GM19043 (cell line): ENCODE measurements around the gene ARL3.
"Not testable (repeated sequence)": the region's sequence is repeated elsewhere in the genome, so short reads cannot be mapped to it uniquely, and the experiment has no call there.

Source experiments
- ATAC-seq: cut with Tn5 transposase; IDR thresholded peaks from one replicate; pipeline ENCODE4 v1.9.1; 2021; ENCODE audit warnings: low read depth; ENCODE audit not compliant: unreplicated experiment

ARL3 gene

DNA sequence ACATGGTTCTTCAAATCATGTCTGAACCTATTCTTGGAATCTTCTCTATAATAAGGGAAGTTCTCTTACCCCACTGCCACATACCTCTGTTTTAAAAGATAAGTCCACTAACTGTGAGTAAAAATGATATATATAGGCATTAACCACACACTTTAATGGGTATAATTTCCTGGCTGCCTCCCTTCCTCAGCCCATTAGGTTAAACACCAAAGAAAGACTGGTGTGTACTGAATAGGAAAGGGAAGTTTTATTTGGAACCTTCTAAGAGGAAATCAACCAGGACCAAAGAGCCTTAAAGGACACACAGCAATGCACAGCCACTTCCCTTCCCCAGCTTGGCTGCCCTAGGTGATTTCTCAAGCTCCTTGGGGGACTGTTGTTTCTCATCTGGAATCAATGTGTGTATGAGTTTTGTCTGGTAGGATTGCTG is 24.5 kb upstream of the ARL3 start:
- no peak for ATAC-seq

GRCh38 chr10:102735065-102735562 is 20.9 kb upstream of the ARL3 start:
- ATAC-seq = no peak

DNA sequence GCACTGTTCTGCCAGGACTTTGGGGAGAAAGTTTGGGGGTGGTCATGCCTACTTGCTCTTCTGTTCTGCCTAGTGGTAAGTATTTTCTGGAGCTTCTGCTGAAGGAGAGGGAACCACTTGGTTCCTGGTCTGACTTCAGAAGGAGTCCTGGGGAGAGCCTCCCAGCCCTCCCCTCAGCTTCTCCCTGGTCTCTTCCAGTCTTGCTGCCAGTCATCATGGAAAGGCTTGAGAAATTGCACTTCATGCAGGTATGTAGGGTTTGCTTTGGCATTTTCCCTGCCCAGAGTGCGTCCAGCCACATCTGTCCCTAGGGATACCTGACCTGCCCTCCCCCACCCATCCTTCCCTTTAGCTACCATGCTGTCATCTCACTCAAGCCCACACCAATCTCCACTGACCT is 18.5 kb upstream of the ARL3 start:
- no peak for ATAC-seq

DNA sequence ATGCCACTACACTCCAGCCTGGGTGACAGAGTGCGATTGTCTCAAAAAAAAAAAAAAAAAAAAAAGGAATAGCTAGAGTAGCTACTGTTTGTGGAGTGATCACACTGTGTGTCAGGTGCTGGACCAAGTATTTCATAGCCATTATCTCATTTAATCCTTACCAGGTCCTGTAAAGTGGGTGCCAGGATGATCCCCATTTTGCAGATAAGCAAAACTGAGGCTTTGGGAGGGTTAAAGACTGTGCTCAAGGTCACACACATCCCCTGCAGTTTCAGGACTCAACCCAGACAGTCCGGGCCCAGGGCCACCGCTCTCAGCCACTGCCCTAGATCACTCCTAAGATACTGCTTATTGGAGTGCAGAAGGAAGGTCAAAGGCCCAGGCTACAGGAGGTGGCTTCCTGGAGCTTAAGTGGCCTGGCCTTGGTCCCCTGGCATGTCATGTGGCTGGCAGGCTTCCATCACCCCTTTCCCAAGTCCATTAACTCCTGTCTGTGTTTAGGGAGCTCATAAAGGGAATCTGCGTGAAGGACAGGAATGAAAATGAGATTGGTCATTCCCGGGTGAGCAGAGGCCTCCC is 17.1 kb upstream of the ARL3 start:
- ATAC-seq = no peak

DNA sequence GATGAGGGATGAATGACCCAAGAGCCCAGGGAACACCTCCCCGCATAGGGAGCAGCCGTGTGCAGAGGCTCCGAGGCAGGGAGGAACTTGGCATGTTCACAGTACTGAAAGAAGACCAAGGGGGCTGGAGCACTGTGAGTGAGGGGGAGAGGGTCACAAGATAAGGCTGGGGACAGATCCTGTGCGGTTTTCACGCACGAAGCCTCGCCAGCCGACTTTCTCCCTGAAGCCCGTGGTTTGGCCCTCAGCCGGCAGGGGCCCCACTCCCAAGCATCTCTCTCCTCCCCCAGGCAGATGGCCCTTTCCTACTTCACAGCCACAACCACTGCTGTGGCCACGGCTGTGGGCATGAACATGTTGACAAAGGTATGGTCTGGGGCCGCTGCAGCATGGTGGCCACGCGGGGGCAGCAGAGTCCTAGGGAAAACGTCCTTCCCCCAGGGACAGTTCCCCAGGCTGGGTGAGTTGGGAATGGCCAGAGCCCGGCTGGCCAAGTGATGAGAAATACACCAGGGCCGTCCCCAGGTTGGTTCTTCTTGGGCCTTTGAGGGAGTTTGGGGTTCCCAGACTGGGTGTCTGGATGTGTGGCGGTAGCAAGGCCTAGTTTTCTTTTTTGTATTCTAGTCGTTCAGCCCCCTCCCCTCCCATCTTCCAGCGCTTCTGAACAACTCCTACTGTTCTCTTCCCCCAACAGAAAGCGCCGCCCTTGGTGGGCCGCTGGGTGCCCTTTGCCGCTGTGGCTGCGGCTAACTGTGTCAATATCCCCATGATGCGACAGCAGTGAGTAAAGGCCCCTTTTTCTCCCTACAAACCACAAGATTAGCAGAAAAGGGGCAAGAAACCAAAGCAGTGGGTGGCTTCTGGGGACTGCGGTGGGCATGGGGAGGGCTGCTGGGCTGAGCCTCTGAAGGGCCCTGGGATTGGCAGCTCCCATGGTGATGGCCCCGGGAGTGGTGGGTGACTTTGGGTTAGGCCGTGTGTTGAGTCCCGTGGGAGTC is 15.1 kb upstream of the ARL3 start:
- ATAC-seq = no peak

- no peak for ATAC-seq
These were observed 13.0 kb upstream of the ARL3 start for GRCh38 chr10:102727037-102727818.

DNA sequence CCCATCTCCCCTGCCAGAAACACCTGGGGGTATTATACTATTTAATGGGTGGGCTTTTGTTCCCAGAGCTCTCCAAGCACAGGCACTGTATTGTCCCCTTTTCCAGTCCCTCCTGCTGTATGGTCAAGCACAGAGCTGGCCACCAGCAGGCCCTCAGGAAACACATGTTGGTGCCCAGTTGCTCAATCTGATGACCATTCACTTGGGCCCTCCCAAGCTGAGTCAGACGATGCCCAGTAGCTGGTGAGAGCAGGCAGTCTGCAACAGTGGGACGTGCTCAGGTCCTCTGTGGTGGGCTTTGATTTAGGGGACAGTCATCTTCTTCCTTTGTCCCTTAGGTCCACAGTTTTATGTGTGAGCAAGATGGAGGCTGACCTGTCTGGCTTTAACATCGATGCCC is 12.1 kb upstream of the ARL3 start:
- ATAC-seq = no peak

DNA sequence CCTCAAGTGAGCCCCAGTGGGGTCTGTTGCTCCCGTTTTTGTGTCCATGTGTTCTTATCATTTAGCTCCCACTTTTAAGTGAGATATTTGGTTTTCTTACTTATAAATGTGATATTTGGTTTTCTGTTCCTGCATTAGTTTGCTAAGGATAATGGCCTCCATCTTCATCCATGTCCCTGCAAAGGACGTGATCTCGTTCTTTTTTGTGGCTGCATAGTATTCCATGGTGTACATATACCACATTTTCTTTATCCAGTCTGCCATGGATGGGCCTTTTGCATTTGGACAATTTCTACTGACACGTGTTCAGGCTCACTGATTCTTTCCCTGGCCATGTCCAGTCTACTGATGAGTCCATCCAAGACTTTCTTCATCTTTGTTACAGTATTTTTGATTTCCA is 9.8 kb upstream of the ARL3 start:
- ATAC-seq = no peak

GRCh38 chr10:102721954-102722353 is 7.8 kb upstream of the ARL3 start:
- no peak for ATAC-seq

GRCh38 chr10:102720775-102721301 is 6.6 kb upstream of the ARL3 start:
- no peak for ATAC-seq

GRCh38 chr10:102720337-102720736 is 6.1 kb upstream of the ARL3 start:
- ATAC-seq = no peak

- ATAC-seq = no peak
These were observed 4.0 kb upstream of the ARL3 start for GRCh38 chr10:102718220-102718619.

- not testable (repeated sequence) for ATAC-seq
These were observed 2.8 kb upstream of the ARL3 start for GRCh38 chr10:102716900-102717565.

DNA sequence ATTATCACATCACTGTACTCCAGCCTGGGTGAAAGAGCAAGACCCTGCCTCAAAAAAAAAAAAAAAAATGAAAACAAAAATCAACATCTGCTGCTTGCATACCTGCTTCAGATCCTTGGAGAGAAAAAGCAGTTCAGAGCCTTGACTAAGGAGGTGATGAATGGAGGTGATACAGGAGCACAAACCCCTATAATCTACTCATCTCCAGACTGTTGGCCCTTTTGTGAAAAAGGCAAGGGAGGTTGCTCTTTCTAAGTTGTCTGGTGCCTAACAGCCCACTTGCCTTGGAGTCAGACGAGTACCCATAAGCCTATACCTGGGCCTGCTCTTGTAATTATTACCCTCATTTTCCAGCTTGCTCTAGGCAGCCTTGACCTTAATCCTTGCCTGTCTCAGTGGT is 1.7 kb upstream of the ARL3 start:
- no peak for ATAC-seq

GRCh38 chr10:102714621-102715455 is 641 bp upstream of the ARL3 start, which contains the start of gene SFXN2:
Gene SFXN2, plus strand, starts transcription at chr10:102714636. Its CDS starts 12,001 bp downstream, at chr10:102726637.
- peak; percentile 15 for ATAC-seq

- peak; percentile 38 for ATAC-seq
These were observed 721 bp downstream of the ARL3 start for GRCh38 chr10:102713539-102713813.

GRCh38 chr10:102712843-102713538 is 1.2 kb downstream of the ARL3 start:
- ATAC-seq = no peak

- no peak for ATAC-seq
These were observed 2.1 kb downstream of the ARL3 start for GRCh38 chr10:102712089-102712488.

DNA sequence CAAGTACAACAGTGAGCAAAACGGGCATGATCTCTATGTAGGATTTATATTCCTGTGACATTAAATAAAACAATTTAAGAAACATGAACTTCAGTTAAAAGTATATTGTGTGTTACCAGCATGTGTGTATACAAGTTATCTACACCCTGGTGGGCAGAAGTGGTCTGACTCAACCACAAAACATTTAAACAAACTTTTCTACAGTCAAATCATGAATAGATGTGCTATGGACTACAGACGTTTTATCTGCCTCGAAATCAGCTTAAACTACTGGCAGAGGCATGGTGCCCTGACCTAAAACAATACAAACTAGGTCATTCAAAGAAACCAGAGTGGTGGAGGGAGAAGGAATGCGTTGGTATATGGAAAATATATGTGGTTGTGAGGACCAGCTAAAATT is 3.6 kb downstream of the ARL3 start:
- no peak for ATAC-seq
